GM19452 (cell line): ENCODE data around the gene KRTAP5-1.

ENCODE experiments used
- ATAC-seq: cut with Tn5 transposase; IDR thresholded peaks from one replicate; pipeline ENCODE4 v1.9.1; 2021; ENCODE audit not compliant: unreplicated experiment

KRTAP5-1 gene

DNA sequence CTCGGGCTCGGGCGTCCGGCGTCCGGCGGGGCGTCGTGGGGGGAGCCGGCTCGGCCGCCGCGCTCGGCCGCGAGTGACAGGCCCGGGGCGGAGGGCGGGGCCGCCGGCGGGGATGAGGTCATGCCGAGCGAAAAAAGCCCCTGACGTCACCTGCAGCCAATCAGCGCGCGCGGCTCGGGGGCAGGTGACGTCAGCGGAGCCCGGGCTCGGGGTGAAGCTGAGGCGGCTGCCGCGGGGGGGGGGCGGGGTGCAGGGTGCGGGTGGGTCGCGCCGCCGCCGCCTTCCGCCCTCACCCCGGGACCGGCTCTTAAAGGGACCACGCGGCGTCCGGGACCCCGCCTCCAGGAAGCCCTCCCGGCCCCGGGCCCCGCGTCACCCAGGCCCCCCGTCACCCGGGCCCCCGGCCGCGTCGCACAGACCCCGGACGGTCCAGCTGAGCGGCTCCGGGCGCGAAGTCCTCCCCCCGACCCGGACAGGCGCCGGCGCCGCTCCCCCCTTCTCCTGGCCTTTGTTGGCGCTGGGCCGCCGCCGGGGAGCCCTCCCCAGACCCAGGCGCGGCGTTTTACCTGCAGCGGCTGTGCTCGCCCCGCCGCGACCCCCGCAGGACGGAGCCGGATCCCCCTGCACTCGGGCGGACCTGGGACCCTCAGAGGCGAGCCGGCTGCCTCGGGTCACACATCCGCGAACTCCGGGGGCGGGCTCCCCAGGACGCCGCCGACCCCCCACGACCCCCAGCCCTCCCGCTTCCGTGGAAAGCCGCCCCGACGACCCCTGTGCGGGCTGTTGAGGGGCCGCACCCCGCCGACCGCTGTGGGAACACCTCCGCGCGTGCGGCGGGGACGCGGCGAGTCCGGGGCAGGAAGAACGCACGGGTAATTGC is 12.6 kb downstream of the KRTAP5-1 start, which contains the start of gene DUSP8:
Gene DUSP8, minus strand, starts transcription at position 75 of the 880 bp plus-strand sequence. CDS start 6,445 bp downstream, outside the sequence.
- ATAC-seq: peak; percentile 53

DNA sequence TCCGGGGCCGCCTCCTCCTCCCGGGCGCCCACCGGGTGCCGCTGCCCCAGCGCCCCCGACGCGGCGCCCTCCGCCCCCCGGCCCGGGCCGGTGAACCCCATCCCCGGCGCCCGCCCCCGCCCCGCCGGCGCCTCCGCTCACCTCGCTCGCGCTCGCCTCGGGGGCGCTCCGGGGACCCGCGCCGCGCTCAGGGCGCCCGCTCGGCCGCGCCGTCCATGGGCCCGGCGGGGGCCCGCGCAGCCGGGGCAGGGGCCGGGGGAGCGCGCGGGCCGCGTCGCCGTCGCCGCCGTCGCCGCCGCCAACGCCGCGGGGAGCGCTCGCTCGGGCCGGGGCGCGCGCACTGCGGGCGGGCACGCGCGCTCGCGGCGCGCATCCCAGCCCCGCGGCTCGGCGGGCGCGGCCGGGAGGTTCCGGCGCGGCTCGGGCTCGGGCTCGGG is 13.3 kb downstream of the KRTAP5-1 start:
- no peak for ATAC-seq

DNA sequence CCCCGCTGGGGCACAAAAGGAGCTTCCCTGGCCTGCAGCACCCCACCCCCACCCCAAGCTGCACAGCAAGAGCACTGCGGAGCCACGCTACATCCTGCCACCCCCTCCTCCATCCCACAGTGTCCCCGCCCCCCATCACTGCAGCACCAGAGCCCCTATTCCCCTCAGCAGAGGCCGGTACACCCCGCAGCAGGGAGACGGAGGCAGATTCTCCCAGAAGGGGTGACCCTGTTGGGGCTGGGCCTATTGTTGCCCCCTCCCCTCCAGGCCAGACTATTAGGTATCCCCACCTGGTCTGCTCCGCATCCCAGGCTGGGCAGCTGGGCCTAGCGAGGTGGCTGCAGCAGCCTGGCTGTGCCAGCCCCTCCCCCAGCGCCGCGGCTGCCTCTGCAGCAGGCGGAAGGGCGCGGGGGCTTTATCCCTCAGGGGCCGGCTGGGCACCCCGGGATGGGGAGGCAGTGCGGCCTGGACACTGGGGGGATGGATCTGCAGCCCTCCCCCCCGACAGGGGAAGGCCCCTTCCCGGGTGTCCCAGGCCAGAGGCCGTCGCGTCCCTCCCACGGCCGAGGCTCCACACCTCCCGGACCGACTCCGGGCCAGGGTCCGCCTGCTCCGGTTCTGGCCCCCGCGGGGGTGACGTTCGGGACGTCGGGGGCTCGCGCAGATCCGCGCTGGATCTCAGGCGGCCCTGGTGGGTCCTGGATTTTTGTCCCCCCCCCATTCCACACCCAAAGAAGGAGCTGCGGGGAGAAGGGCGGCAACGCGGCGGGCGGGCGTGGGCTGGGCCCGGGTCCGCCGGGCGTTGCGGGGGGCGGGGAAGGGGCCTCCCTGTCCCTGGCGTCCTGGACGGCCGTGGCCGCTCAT is 14.0 kb downstream of the KRTAP5-1 start:
- ATAC-seq: no peak

DNA sequence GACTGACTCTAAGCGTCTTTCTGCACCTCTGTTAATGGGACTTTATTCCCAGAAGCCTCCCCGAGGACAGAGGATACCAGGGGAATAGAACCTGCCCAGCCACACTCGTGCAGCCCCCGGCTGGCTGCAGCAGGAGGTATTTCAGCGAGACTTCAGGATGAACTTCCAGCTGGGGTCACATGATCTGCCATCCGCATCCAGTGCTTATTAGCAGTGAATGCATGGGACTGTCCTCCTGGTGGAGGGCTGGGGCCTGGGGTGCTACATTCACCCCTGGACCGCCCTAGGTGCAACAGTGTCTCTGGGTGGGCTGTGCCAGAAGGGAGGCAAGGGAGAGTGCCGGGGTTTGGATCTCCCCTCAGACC is 14.6 kb downstream of the KRTAP5-1 start:
- ATAC-seq: no peak

DNA sequence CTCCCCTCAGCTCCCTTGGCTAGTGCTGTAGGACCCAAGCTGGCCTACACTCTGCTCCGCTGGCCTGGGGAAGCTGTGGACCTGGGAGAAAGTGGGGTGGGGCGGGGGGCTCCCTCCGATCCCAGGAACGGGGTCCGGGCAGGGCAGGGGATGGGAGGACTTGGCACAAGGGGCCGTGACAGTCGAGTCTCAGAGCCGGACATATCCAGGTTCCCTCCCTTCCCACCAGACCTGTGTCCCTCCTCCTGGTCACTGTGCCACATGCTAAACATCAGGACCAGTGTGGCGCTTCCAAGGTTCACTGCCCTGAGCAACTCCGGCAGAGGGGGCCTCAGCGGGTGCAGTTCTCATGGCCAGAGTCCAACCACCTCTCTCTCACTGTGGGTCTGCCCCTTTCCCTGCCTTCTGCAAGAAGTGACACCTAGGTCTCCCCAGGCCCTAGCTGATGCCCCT is 15.1 kb downstream of the KRTAP5-1 start:
- no peak for ATAC-seq

DNA sequence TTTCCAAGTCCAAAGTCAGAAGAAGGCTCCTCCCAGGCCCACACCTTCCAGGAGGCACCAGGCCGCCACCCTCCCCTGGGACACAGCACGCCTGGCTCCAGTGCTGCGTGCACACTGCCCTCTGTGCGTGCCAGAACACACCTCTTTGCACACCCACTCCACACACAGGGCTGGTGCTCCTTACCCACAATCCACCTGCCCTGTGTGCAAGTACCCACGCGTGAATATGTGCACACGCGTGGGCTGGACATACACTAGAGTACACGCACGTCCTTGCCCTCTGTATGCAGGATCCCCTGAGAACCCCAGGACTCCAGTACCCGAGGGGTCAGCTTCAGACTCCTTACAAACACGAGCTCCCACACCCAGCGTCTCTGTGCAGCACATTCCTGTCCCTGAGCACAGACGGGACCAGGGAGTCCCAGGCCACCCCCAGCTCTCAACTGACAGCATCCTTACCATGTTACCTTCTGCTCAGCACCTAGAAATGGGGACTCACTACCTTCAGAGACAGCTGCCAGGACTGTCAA is 15.8 kb downstream of the KRTAP5-1 start:
- no peak for ATAC-seq

DNA sequence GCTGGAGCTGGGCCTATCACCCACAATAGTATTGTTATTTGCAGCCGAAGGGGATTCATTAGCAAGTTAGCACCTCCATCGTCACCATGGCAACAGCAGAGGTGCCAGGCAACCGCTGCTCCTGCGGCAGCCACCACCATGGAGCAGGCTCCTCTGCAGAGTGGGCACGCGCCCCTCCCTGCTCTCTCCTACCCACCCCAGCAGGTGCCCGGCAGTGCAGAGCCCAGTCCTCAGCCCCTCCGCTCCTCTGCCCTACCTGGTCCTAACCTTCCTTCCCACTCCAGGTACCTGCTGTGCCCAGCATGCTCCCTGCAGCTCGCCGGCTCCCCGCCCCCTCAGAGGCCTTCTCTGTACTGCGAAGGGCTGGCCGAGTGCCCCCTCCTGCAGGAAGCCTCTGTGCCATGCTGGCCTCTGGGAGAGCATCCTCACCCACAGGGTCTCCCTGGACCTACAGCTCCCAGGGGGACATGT is 16.6 kb downstream of the KRTAP5-1 start:
- ATAC-seq: no peak

DNA sequence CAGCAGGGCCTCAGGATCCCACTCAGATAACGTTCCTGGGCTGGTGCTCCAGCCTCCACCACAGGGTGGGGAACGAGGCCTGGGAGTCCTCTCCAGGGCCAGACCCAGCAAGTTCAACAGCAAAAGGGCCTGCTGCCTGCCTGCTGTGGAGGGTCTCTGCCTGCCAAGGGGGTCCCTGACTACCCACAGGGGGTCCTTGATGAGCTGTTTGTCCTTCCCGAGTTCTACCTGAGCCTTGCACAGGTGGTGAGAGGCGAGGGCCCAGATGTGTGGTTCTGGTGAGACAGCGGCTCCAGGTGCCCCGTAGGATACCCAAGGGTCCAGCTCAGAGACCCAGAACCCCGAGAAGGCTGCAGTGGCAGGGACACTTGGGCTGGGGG is 17.4 kb downstream of the KRTAP5-1 start:
- ATAC-seq: no peak

DNA sequence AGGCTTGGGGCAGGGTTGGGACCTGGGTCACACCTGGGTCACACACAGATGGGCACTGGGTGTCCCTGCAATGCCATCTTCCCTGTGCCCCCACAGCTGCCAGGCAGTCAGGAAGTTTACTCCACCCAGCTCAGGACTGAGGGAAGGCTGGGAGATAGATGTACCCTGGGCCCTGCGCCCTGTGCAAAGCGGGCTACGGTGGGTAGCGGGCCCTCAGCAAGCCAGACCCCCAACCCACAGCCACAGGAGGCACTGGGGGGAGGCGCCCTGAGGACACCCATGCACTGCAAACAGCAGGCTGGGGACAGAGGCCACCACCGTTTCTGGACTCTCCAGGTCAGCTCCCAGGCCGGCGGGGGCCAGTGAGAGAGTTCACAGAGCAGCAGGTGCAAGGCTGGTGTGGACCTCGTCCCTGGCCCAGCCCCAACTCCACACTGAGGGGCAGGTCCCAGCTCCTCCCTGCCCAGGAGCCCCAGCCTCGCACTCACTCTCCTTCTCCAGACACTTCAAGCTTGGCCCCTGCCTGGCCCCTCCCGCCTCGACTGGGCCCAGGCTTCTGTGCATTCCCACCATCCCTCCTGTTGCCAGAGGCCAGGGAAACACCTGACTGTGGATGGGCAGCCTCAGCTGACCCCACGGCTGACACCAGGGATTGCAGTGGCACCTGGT is 17.9 kb downstream of the KRTAP5-1 start:
- ATAC-seq: no peak

DNA sequence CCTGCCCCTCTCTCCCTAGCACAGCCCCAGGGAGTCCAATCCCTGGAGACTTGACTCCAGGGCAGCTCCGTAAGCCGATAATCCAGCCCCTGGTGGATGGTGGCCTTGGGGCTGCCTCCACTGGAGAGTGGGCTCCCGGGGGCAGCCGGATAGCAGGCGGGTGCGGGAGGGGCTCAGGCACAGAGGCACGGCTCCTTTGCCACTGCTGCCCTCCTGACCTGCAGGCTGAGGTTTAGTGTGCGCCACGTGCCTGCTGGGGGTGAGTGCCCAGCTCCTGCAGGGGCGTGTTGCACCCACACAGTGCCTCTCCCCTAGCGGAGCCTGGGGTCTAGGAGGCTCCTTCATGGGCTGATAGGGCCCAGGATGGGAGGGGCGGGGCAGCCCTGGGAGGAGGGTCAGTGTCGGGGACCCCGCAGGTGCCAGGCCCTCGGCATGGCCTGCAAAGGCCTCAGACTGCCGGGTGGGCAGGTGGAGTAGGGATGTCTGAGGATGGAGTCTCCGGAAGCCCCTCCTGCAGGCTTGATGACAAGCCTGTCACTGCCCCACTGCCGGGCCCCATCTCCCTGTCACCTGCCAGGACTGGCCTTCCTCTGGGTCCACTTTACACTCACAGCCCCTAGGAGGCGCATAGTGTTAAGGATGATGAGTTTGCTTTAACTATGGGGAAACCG is 18.6 kb downstream of the KRTAP5-1 start:
- ATAC-seq: no peak

DNA sequence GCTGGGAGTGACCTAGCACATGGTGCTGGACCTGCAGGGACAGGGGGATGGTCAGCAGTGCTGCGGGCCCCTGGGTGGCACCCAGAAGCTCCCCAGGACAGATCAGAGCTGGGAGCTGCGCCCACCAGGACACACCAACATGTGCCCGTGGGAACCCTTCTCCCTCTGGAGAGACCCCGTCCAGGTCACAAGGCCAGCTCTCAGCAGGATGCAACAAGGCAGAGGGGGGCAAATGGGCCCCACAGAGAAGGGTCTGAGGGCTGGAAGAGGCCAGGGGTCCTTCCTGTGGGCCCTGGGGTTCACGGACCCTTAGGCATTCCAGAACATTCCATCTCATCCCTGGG is 19.2 kb downstream of the KRTAP5-1 start:
- no peak for ATAC-seq

DNA sequence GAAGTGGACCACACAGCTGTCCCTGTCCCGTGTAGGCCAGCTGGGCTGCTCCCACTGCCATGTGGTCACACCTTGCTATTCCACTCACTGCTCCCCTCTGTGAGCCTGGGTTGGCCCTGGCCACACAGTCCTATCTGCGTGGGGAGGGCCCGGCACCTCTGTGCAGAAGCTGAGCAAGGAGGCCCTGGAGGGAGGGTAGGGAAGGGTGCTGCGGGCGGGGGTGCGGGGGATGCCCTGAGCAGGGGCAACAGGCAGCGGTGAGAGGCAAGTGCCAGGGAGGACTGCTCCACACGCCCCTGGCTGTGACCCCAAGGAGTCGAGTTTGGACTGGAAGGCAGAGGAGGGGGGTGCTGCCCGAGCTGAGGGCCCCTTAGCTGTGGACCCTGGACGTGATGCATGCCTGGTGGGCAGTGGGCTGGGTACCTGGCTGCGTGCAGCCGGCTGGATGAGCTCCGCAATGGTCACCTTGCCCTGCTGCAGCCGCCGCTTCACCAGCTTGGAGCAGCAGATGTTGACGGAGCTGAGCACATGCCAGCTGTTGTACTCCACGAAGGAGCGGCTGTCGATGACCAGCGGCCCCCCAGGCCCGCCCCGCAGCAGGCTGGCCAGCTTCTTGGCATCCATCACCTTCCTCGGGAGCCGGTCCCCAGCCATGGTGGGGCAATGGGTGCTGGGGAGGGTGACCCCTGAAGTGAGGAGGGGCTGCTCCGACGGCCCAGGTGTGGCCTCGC is 19.7 kb downstream of the KRTAP5-1 start:
- no peak for ATAC-seq

DNA sequence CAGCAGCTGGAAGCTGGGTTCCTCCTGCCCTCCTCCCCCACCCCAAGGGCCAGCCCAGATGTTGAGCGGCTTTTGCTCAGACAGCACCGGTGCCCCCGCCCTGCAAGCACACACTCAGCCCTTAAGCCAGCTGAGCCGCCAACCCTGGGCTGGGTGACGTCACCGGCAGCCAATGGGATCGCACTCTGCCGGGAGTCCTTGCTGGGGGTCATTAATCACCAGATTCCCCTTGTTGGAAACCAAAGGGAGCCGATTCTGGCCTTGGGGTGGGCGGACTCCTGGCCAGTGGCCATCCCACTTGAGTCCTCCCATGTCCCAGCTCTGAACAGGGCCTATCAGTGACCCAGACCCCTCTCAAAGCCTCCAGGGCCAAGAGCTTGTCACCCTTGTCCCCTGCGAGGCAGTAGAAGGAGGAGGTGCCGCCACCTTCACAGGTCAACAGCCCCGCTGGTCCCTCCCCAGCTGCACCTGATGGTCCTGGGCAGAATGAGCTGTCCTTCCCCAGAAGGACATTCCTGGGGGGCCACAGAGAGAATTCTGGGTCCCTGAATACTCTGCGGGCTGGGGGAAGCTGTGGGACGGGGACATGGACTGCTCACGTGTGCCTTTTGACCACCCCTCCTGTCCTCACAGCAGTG is 20.4 kb downstream of the KRTAP5-1 start:
- no peak for ATAC-seq

DNA sequence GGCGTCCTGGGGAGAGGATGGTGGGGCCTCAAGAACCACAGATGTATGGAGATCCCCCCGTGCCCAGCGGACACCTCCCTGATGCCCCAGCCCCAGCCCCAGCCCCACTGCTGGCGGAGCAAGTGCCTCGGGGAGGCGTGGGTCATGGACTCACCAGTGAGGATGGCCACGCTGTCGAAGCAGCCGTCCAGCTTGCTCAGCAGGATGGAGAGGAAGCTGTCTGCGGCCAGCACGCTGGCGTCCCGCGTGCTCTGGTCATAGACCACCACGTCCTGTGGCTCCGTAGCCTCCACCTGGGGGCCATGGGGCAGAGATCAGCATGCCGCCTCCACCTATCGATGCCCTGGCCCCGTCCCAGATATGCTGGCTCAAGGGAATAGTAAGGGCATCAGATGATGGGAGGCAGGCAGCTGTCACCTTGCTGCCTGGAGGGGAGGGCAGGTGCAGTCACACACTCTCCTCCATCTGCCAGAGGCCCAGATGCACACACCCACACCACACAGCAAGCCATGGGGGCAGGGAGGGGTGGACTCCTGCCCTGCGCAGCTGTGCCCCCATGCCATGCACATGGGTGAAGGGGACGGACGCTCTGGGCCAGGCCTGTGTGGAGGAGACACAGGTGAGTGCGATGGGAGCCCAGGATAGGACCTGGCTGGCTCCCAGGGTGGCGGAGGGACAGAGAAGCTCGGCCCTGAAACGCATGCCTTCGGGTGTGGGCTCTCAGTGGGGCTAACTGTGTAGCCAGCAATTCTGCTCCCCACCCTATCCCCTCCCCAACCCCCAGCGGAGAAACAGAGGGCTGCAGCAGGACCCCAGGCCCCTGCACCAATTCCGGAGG is 21.2 kb downstream of the KRTAP5-1 start:
- ATAC-seq: no peak

DNA sequence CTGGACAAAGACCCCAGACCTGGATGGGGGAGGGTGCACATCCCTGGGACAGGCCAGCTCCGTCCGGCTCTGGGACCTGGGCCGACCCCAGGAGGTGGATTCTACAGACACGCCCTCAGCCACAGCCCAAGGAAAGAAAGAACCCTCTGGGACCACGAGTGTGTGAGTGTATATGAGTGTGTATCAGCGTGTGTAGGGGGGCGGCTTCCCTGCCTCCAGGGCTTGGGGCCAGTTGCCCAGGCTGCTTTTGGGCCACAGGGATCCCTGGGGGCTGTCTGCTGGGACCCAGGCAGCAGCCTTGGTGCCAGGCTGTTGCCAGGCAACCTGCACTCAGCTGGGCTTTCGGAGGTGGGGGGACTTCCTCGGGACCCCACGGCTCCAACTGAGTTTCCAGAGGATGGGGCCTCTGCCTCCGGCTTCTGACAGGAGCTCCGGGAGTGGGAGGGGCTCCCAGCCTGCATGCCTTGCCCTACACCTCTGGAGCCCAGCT is 21.9 kb downstream of the KRTAP5-1 start:
- ATAC-seq: no peak

DNA sequence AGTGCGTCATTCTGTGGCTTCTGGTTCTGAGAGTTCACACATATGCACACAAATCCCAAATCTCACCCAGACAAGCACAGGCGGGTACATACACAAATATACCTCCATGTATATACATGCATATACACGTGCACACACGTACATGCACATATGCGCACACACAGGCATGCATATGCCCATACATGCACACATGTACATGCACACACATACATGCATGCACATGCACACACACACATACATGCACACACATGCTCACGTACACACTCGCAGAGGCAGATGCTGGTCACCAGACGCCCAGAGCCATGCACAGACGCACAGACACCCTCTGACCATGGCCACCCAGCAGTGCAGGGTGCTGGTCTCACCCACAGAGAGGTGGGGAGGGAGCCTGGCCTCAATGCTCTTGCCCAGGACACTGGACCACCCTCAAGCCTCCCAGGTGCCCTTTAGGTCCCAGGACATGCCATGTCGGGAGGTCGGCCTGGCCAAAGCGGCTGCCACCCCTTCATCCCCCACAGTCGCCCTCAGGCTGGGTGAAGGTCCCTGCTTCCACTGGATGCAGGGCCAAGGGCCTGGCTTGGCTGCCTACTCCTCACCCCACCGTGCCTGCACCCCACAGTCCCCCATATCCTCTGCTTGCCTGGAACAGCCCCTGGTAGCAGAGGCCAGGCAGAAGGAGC is 22.5 kb downstream of the KRTAP5-1 start:
- ATAC-seq: no peak

DNA sequence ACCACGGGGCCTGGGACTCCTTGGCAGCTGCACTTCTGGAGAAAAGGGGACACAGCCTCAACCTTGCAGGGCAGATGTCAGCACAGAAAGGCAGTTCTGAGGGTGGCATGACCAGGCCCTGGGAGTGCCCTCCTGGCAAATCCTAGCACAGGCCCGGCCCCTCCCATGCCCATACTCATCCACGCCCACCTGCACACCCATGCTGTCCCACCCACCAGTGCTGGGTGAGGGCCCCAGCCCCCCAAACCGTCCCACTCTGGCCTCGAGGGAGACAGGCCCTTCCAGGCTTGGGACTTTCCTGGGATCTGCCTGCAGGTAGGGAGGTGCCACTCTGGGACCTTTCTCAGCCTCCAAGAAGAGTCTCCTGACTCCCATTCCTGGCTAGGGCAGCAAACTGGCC is 23.1 kb downstream of the KRTAP5-1 start:
- ATAC-seq: no peak

DNA sequence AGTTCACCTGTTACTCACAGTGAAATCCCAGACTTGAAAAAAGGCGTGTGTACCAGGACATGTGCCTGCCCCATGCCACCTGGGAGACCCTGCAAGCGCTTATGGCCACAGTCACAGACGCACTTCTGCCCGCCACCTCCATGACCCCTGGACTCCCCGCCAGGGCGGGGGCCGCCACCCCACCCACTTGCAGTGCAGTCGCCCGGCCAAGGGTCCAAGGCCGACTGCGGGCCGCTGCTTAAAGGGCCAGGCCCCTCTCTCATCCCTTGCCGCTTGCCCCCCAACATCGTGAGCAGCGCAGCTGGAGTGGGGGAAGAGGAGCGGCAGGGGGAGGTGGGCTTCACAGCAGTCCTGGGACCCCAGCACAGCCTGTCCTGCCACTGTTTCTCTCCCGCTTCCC is 23.8 kb downstream of the KRTAP5-1 start:
- ATAC-seq: no peak
